Progenitor cell of endocrine pancreas (in vitro differentiated cells): ENCODE measurements around the gene PORCN. TPM values are rescaled to one million over a fixed set of nuclear protein-coding genes. Genes with fewer than 3 reads are reported as not detected.

ENCODE experiments used
- DNase-seq: peaks from one replicate; pipeline ENCODE4 v3.0.0; 2021; ENCODE audit warnings: low spot score; ENCODE audit not compliant: unreplicated experiment
- H3K27ac Mint-ChIP-seq: 2 replicates; pipeline ENCODE4 v1.8.0; 2021; ENCODE audit warnings: mild to moderate bottlenecking, moderate library complexity, mixed read lengths
- H3K27me3 Mint-ChIP-seq: 2 replicates; pipeline ENCODE4 v1.8.0; 2021; ENCODE audit warnings: mixed read lengths
- H3K36me3 Mint-ChIP-seq: 2 replicates; pipeline ENCODE4 v1.8.0; 2022; ENCODE audit warnings: mixed read lengths; ENCODE audit not compliant: insufficient read depth
- H3K4me1 Mint-ChIP-seq: 2 replicates; pipeline ENCODE4 v1.8.0; 2021; ENCODE audit warnings: low read depth, mixed read lengths
- H3K4me3 Mint-ChIP-seq: 2 replicates; pipeline ENCODE4 v1.8.0; 2021; ENCODE audit warnings: low read depth, mild to moderate bottlenecking, moderate library complexity, mixed read lengths
- H3K9me3 Mint-ChIP-seq: 2 replicates; pipeline ENCODE4 v1.8.0; 2021; ENCODE audit warnings: low read depth, mixed read lengths
- CTCF ChIP-seq: fragments of 200-600 bp; sonication (generic); IDR thresholded peaks from one replicate; pipeline ENCODE4 v1.5.0; 2021; ENCODE audit warnings: antibody characterized with exemption, mild to moderate bottlenecking; ENCODE audit not compliant: unreplicated experiment
- total RNA-seq: library from RNA; stranded (reverse); gene quantifications from 2 replicates; pipeline ENCODE4 v1.2.1, GENCODE V29; 2021

Gene PORCN
- total RNA-seq, 1 donor from 2014 or later = 6.5 TPM

GRCh38 chrX:48470110-48470832, 38.5 kb upstream of the PORCN start, which contains the start of gene SLC38A5:
TSS of gene SLC38A5 (minus strand) at chrX:48470260. CDS start at chrX:48467924, 2,336 bp downstream.
- H3K27ac Mint-ChIP-seq = no peak within 1 kb of the TSS
- peaks cover 15% of the 10 kb centered on the region for H3K4me1 Mint-ChIP-seq
- H3K27me3 Mint-ChIP-seq = peaks cover 30% of the 10 kb centered on the region
- peaks cover 12% of the 10 kb centered on the region for H3K9me3 Mint-ChIP-seq
- no peak for DNase-seq
- TF ChIP-seq CTCF = no peak
- no peaks in the 10 kb centered on the region for H3K36me3 Mint-ChIP-seq
- no peak within 1 kb of the TSS for H3K4me3 Mint-ChIP-seq

DNA sequence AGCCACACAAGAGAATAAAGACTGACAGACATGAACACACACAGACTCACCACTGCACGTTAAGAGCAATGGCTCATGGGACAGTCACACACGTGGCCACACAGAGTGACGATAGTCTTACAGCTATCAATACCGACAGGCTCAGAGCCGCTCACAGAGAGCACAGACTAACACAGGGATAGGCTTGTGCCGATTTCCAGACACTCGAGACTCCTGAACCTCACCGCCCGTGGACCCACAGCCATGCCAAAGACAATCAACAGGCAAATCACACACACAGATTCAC, 38.0 kb upstream of the PORCN start:
- H3K27ac Mint-ChIP-seq = no peak overlapping the region
- H3K4me3 Mint-ChIP-seq = no peak overlapping the region
- peaks cover 10% of the 10 kb centered on the region for H3K9me3 Mint-ChIP-seq
- H3K27me3 Mint-ChIP-seq = peaks cover 30% of the 10 kb centered on the region
- H3K4me1 Mint-ChIP-seq = peaks cover 15% of the 10 kb centered on the region
- TF ChIP-seq CTCF = no peak
- no peak for DNase-seq
- no peaks in the 10 kb centered on the region for H3K36me3 Mint-ChIP-seq

GRCh38 chrX:48471504-48471903, 37.3 kb upstream of the PORCN start:
- Mint-ChIP-seq H3K27ac (no peak overlapping the region), H3K27me3 (peaks cover 30% of the 10 kb centered on the region), H3K9me3 (peaks cover 11% of the 10 kb centered on the region), H3K4me3 (no peak overlapping the region), H3K4me1 (peaks cover 17% of the 10 kb centered on the region), H3K36me3 (no peaks in the 10 kb centered on the region)
- no peak for DNase-seq
- no peak for TF ChIP-seq CTCF

DNA sequence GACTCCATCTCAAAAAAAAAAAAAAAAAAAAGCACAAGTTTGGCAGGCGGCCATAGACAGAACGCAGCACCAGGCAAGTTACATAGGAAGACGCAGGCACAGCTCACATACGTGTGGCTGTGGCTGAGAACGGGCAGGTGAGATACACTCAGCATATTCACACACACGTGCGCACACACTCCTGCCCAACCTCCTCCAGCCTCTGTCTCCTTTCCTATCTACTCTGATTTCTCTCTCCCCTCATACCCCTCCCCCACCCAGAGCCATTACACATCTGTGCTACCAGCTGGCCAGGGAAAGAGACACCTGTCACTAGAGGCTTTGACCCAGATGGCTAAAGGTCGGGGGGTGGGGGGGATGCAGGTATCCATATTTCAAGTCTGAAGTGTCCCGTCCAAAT, 36.6 kb upstream of the PORCN start:
- TF ChIP-seq CTCF = no peak
- H3K4me3 Mint-ChIP-seq = no peak overlapping the region
- H3K27me3 Mint-ChIP-seq = peaks cover 26% of the 10 kb centered on the region
- DNase-seq = no peak
- peaks cover 22% of the 10 kb centered on the region for H3K4me1 Mint-ChIP-seq
- H3K27ac Mint-ChIP-seq = no peak overlapping the region
- H3K36me3 Mint-ChIP-seq = no peaks in the 10 kb centered on the region
- H3K9me3 Mint-ChIP-seq = peaks cover 18% of the 10 kb centered on the region

- Mint-ChIP-seq H3K4me3 (no peak overlapping the region), H3K36me3 (peaks cover 1% of the 10 kb centered on the region), H3K9me3 (peaks cover 22% of the 10 kb centered on the region), H3K27me3 (peaks cover 18% of the 10 kb centered on the region), H3K4me1 (peaks cover 20% of the 10 kb centered on the region), H3K27ac (peak overlapping the region; percentile 86)
- TF ChIP-seq CTCF = no peak
- DNase-seq = no peak
Measured at GRCh38 chrX:48472851-48473703, 35.7 kb upstream of the PORCN start.
